Esophagus (tissue), 2 donors: Measurements from ENCODE around the gene PREX1. TPM values are rescaled to one million over a fixed set of nuclear protein-coding genes. Genes with fewer than 3 reads are reported as not detected.

Experiments
- H3K27ac ChIP-seq, 2 donors: one replicate each; pipeline ENCODE4 v1.5.1; 2013; ENCODE audit warnings: low read depth in 2 of 2, mild to moderate bottlenecking in 2 of 2, inconsistent platforms in 1 of 2, low read length in 1 of 2, moderate library complexity in 1 of 2
- H3K27me3 ChIP-seq, 2 donors: one replicate each; pipeline ENCODE4 v1.6.1; 2013; ENCODE audit warnings: low read length in 2 of 2, control low read depth in 1 of 2, mild to moderate bottlenecking in 1 of 2; ENCODE audit not compliant: insufficient read depth in 2 of 2, control insufficient read depth in 1 of 2
- H3K36me3 ChIP-seq, 2 donors: one replicate each; pipeline ENCODE4 v1.6.1; 2013; ENCODE audit warnings: low read length in 1 of 2; ENCODE audit not compliant: control insufficient read depth in 2 of 2, insufficient read depth in 2 of 2
- H3K4me1 ChIP-seq, 2 donors: one replicate each; pipeline ENCODE4 v1.6.1; 2013; ENCODE audit warnings: low read length in 1 of 2; ENCODE audit not compliant: control insufficient read depth in 2 of 2, insufficient read depth in 2 of 2
- H3K4me3 ChIP-seq, 2 donors: one replicate each; pipeline ENCODE4 v1.5.1; 2013; ENCODE audit warnings: low read length in 2 of 2, mild to moderate bottlenecking in 2 of 2, low read depth in 1 of 2, moderate library complexity in 1 of 2
- H3K9me3 ChIP-seq, 2 donors: one replicate each; pipeline ENCODE4 v1.6.1; 2013; ENCODE audit warnings: mild to moderate bottlenecking in 2 of 2, low read depth in 1 of 2, low read length in 1 of 2, moderate library complexity in 1 of 2; ENCODE audit not compliant: control insufficient read depth in 2 of 2, insufficient read depth in 1 of 2
- WGBS, 2 donors: extraction: QIAGEN DNeasy Blood & Tissue Kit; methylation state at CpG; one replicate each; pipeline ENCODE4 v1.1.7; 2013; 5-methylcytosine and 5-hydroxymethylcytosine counted together
- polyA plus RNA-seq, 2 donors: library from polyadenylated mRNA; stranded (reverse); fragments of 200-250 nt; gene quantifications; one replicate each; pipeline ENCODE4 v1.2.3, GENCODE V29; 2013
- donor health status: healthy with polysubstance abuse.
- donor health status: Bipolar disorder and iron deficiency.

PREX1 gene
- polyA plus RNA-seq, 2 donors: 2.5 to 3.0 TPM

GRCh38 chr20:48649868-48650267, 177.9 kb downstream of the PREX1 start:
- H3K27me3 ChIP-seq: no peaks in the 10 kb centered on the region
- H3K9me3 ChIP-seq: no peaks in the 10 kb centered on the region
- no peak overlapping the region for H3K27ac ChIP-seq
- H3K4me3 ChIP-seq: no peak overlapping the region
- peaks cover 0 to 3% of the 10 kb centered on the region in 2 donors for H3K4me1 ChIP-seq
- 95% methylated on average over 9 of the region's 9 CpGs for WGBS, 2 donors
- H3K36me3 ChIP-seq: peaks cover 0 to 17% of the 10 kb centered on the region in 2 donors

- WGBS, 2 donors: 89 to 92% methylated on average over 9 of the region's 9 CpGs
- H3K4me3 ChIP-seq: no peak overlapping the region
- peaks cover 0 to 17% of the 10 kb centered on the region in 2 donors for H3K36me3 ChIP-seq
Observed at GRCh38 chr20:48649104-48649626, 178.6 kb downstream of the PREX1 start.

GRCh38 chr20:48648482-48649051, 179.2 kb downstream of the PREX1 start:
- Histone ChIP-seq H3K27ac (no peak overlapping the region), H3K36me3 (peaks cover 0 to 17% of the 10 kb centered on the region in 2 donors), H3K4me1 (peaks cover 0 to 3% of the 10 kb centered on the region in 2 donors), H3K27me3 (no peaks in the 10 kb centered on the region), H3K4me3 (no peak overlapping the region), H3K9me3 (no peaks in the 10 kb centered on the region)
- 54 to 56% methylated on average over 9 of the region's 9 CpGs for WGBS, 2 donors

More at GRCh38 chr20:48649104-48649626, 178.6 kb downstream of the PREX1 start:
- Histone ChIP-seq H3K27me3 (no peaks in the 10 kb centered on the region), H3K4me1 (peaks cover 0 to 3% of the 10 kb centered on the region in 2 donors), H3K9me3 (no peaks in the 10 kb centered on the region), H3K27ac (no peak overlapping the region)

GRCh38 chr20:48647858-48648257, 179.9 kb downstream of the PREX1 start:
- Histone ChIP-seq H3K4me3 (no peak overlapping the region), H3K36me3 (peaks cover 0 to 16% of the 10 kb centered on the region in 2 donors), H3K9me3 (no peaks in the 10 kb centered on the region), H3K27me3 (no peaks in the 10 kb centered on the region), H3K27ac (no peak overlapping the region), H3K4me1 (peaks cover 0 to 3% of the 10 kb centered on the region in 2 donors)
- WGBS, 2 donors: 76 to 77% methylated on average over 5 of the region's 5 CpGs

DNA sequence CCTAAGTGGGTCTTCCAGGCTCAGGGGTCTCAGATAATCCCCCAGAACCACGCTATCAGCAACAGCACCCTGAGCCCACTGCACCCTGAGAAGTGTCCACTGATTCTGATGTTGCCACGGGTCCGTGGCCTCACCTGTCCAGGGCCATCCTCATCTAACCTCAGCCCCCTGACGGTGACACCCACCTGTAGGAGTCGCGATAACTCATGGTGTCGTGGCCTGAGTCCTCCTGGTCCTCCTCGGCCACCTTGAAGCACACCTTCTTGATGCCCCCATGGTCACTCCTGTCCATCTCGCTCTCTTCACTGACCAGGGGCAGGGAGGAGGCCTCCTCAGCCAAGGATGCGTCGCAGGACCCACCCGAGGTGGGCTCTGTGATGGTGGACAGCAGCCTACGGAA, 182.1 kb downstream of the PREX1 start:
- WGBS, 2 donors: 88% methylated on average over 13 of the region's 13 CpGs
- peaks cover 0 to 11% of the 10 kb centered on the region in 2 donors for H3K36me3 ChIP-seq

DNA sequence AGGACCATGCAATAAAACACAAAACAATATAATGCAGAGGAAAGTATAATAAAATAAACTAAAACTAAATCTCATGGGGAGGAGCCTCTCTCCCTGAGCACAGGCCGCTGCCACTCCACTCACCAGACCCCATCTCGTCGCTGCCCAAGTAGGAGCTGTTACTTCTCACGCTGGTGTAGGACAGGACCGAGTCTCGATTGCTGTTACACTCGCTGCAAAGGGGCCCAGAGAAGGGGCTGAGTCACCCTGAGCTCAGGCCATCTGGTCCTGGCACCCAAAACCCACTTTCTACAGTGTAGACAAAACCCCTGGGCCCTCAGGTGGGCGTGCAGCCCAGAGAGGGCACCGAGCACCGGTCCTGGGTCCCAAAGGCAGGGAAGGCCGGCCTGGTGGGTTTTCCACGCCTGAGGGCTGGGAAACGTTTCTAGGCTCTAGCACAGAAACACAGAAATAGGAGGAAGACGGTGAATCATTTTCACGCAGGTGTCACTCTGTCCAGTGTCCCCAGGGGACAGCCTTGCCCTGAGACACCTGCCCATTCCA, 183.4 kb downstream of the PREX1 start:
- Histone ChIP-seq H3K4me1 (peaks cover 2 to 3% of the 10 kb centered on the region in 2 donors), H3K4me3 (no peak overlapping the region), H3K9me3 (no peaks in the 10 kb centered on the region), H3K27me3 (no peaks in the 10 kb centered on the region), H3K27ac (no peak overlapping the region), H3K36me3 (peaks cover 0 to 15% of the 10 kb centered on the region in 2 donors)
- WGBS, 2 donors: 80 to 84% methylated on average over 15 of the region's 15 CpGs

More for the DNA sequence above, 182.1 kb downstream of the PREX1 start:
- H3K4me1 ChIP-seq: peaks cover 2 to 3% of the 10 kb centered on the region in 2 donors
- no peaks in the 10 kb centered on the region for H3K9me3 ChIP-seq
- H3K27me3 ChIP-seq: no peaks in the 10 kb centered on the region
- no peak overlapping the region for H3K27ac ChIP-seq
- no peak overlapping the region for H3K4me3 ChIP-seq

DNA sequence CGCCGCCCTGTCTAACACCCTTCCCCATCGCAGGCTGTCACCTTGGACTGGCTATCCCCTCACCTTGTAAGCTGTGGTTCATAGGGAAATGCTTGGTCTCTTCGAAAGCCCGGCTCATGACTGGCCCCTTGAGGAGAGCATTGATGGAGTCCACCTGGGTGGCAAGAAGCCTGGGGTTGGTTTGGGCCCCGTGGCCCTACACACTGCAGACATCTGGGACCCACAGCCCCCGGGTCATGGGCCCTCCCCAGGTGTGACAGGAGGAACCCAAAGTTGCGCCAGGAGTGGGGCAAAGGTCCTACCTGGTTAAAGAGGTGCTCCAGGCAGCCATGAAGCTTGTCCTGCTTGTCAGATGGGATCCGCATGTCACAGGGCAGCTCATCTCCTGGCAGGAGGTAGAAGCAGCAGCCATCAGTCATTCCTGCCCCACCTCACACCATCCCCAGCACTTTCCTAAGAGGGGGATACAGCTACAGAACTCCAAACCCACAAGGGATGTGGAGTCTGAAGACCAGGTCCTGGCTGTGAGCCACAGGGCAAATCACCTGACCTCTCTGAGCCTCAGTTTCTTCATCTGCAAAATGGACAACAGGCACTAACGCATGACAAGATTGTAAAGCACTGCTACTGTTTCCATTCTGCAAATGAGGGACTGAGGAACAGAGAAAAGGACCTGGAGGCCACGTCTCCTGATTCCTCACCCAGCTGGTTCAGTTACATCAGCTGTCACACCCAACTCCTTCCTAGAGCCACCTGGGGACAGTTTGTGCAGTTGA, 185.5 kb downstream of the PREX1 start:
- Histone ChIP-seq H3K27me3 (no peaks in the 10 kb centered on the region), H3K36me3 (peaks cover 0 to 13% of the 10 kb centered on the region in 2 donors), H3K4me3 (no peak overlapping the region), H3K9me3 (no peaks in the 10 kb centered on the region), H3K27ac (no peak overlapping the region), H3K4me1 (peaks cover 0 to 2% of the 10 kb centered on the region in 2 donors)
- WGBS, 2 donors: 90 to 92% methylated on average over 11 of the region's 11 CpGs

GRCh38 chr20:48640871-48641270, 186.9 kb downstream of the PREX1 start:
- peaks cover 0 to 13% of the 10 kb centered on the region in 2 donors for H3K36me3 ChIP-seq
- H3K9me3 ChIP-seq: no peaks in the 10 kb centered on the region
- 88 to 92% methylated on average over 2 of the region's 2 CpGs for WGBS, 2 donors
- no peak overlapping the region for H3K27ac ChIP-seq
- no peaks in the 10 kb centered on the region for H3K27me3 ChIP-seq
- H3K4me1 ChIP-seq: peaks cover 0 to 2% of the 10 kb centered on the region in 2 donors
- no peak overlapping the region for H3K4me3 ChIP-seq

GRCh38 chr20:48639899-48640298, 187.9 kb downstream of the PREX1 start:
- Histone ChIP-seq H3K27me3 (no peaks in the 10 kb centered on the region), H3K9me3 (no peaks in the 10 kb centered on the region), H3K4me1 (peaks cover 0 to 2% of the 10 kb centered on the region in 2 donors), H3K36me3 (peaks cover 0 to 8% of the 10 kb centered on the region in 2 donors), H3K4me3 (no peak overlapping the region), H3K27ac (no peak overlapping the region)
- 79 to 85% methylated on average over 5 of the region's 5 CpGs for WGBS, 2 donors
